Spleen (tissue), 11 donors: Measurements from ENCODE around the gene APOLD1. TPM values are rescaled to one million over a fixed set of nuclear protein-coding genes. Genes with fewer than 3 reads are reported as not detected.
A peak's percentile ranks its signal among the peaks of the same experiment; 100 is the strongest.
"Not testable (repeated sequence)": the region's sequence is repeated elsewhere in the genome, so short reads cannot be mapped to it uniquely, and the experiment has no call there.

Experiments used
- DNase-seq: peaks from one replicate; pipeline ENCODE4 v3.0.0-alpha.2; 2020
- H3K27ac ChIP-seq, 8 donors: fragments of 200-600 bp; sonication (generic) in 7 of 8; 1 replicate in 4 of 8; 2 replicates in 4 of 8; pipeline versions ENCODE4 v1.5.0 to v1.8.0; 2016 to 2021; ENCODE audit warnings: inconsistent platforms in 4 of 8, mild to moderate bottlenecking in 4 of 8, moderate library complexity in 1 of 8
- H3K27me3 ChIP-seq, 7 donors: fragments of 200-600 bp; sonication (generic) in 6 of 7; replicated peaks in 1 of 7; 1 replicate in 4 of 7; 2 replicates in 3 of 7; pipeline versions ENCODE4 v1.5.0 to v1.8.0; 2016 to 2021; ENCODE audit warnings: inconsistent platforms in 3 of 7, mild to moderate bottlenecking in 1 of 7
- H3K36me3 ChIP-seq, 6 donors: fragments of 200-600 bp; sonication (generic) in 5 of 6; 1 replicate in 4 of 6; 2 replicates in 2 of 6; pipeline versions ENCODE4 v1.5.0 to v1.8.0; 2016 to 2021; ENCODE audit warnings: inconsistent platforms in 2 of 6
- H3K4me1 ChIP-seq, 6 donors: fragments of 200-600 bp; sonication (generic) in 5 of 6; 1 replicate in 3 of 6; 2 replicates in 3 of 6; pipeline versions ENCODE4 v1.5.0 to v1.8.0; 2016 to 2021; ENCODE audit warnings: inconsistent platforms in 3 of 6
- H3K4me3 ChIP-seq, 8 donors: fragments of 200-600 bp; sonication (generic) in 7 of 8; 1 replicate in 4 of 8; 2 replicates in 4 of 8; pipeline versions ENCODE4 v1.5.0 to v1.8.0; 2016 to 2021; ENCODE audit warnings: inconsistent platforms in 4 of 8, mild to moderate bottlenecking in 4 of 8, moderate library complexity in 2 of 8
- H3K9me3 ChIP-seq, 8 donors: fragments of 200-600 bp; sonication (generic) in 7 of 8; 1 replicate in 4 of 8; 2 replicates in 4 of 8; pipeline versions ENCODE4 v1.5.0 to v1.8.0; 2016 to 2021; ENCODE audit warnings: inconsistent platforms in 4 of 8
- CTCF ChIP-seq, 11 experiments: fragments of 200-600 bp in 7 of 11; fragments of 450-650 bp in 4 of 11; sonication (generic) in 4 of 11; IDR thresholded peaks in 8 of 11; conservative IDR thresholded peaks in 3 of 11; 1 replicate in 7 of 11; 2 replicates in 4 of 11; pipeline versions ENCODE4 v1.4.0 to v1.8.0; 2016 to 2021; ENCODE audit warnings: antibody characterized with exemption in 11 of 11, inconsistent platforms in 4 of 11, mild to moderate bottlenecking in 1 of 11
- POLR2A ChIP-seq, 3 donors: fragments of 450-650 bp; IDR thresholded peaks; one replicate each; pipeline ENCODE4 v1.5.1; 2017; ENCODE audit warnings: antibody characterized with exemption in 3 of 3, mild to moderate bottlenecking in 1 of 3
- POLR2AphosphoS5 ChIP-seq, 3 donors: sonication (generic); formaldehyde crosslinking; IDR thresholded peaks; one replicate each; pipeline ENCODE4 v1.5.1; 2017; ENCODE audit warnings: antibody characterized with exemption in 3 of 3
- WGBS, 5 donors: extraction: QIAGEN DNeasy Blood & Tissue Kit in 3 of 5; methylation state at CpG; one replicate each; pipeline versions ENCODE4 v1.1.5 to v1.1.7; 2013 to 2018; 5-methylcytosine and 5-hydroxymethylcytosine counted together
- intact Hi-C: fragments of 100-400 bp; cut with DNase I; formaldehyde crosslinking; loops from one replicate; pipeline ENCODE4 v1.15.0; 2023; ENCODE audit warnings: low total_unique reads
- polyA plus RNA-seq, 3 donors: library from polyadenylated mRNA; stranded (reverse); fragments of 200-250 nt; gene quantifications; one replicate each; pipeline ENCODE4 v1.2.1, GENCODE V29; 2013
- total RNA-seq, 7 donors: library from RNA; depleted of rRNA in 3 of 7; stranded (reverse); fragments of >200 nt in 3 of 7; fragmentation: NEBNext Ultra II Directional in 4 of 7; extraction: Animal tissue kit (Norgen Biotek cat#: 25700) in 4 of 7; gene quantifications; one replicate each; pipeline versions ENCODE4 v1.1.0 to v1.2.1, GENCODE V29; 2016 to 2021
- donor health status: healthy with polysubstance abuse.
- donor health status: DM: no; HTN: no; CAD: no; lungs with moderate emphysema.
- donor health status: DM: no; HTN: no; CAD: no.
- donor health status: Bipolar disorder and iron deficiency.
- donor health status: healthy.
- donor health status: DM: no; HTN: no; CAD: no.
- donor health status: DM: yes; HTN: yes; CAD: no.

Gene APOLD1
- total and polyA plus RNA-seq, 10 donors, result 1.3 to 79.5 (median 12.3) TPM

DNA sequence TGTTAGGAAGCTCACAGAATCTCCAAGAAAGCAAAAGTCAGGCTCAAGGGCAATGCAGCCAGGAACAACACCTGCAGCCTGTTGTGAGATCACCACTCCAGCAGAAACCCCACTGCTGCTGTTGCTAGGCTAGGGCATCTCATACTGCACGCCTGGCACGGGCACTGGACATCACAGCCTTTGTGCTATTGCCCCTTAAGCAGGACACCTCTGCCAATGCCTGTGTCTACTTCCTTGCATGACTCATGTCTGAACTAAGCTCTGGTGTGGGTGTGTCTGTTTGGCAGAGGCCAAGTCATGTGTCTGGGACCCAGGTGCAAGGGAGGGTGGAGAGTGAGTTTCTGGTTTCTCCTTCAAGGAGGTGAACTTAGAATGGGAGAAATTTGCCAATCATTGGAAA is 17.7 kb downstream of the APOLD1 start:
- H3K27ac ChIP-seq, result peak overlapping the region in 3 of 8 donors; percentile 19 to 33 (median 25)
- no peak for TF ChIP-seq POLR2A (IDR thresholded peaks at IDR 0.05)
- TF ChIP-seq CTCF (IDR thresholded peaks at IDR 0.05 in 8 of 11, conservative IDR thresholded peaks at IDR 0.05 in 3 of 11), result no peak
- peak in 2 of 3 donors; percentile 20 to 35 for TF ChIP-seq POLR2AphosphoS5 (IDR thresholded peaks at IDR 0.05)
- WGBS, 5 donors, result 13 to 72% (median 61%) methylated on average over 2 of the region's 2 CpGs

GRCh38 chr12:12804011-12804410 is 18.6 kb downstream of the APOLD1 start:
- Histone ChIP-seq H3K4me1 (peaks cover 14 to 46% (median 39%) of the 10 kb centered on the region in 6 donors), H3K27me3 (no peaks in the 10 kb centered on the region), H3K36me3 (no peaks in the 10 kb centered on the region), H3K4me3 (no peak overlapping the region), H3K27ac (peak overlapping the region in 4 of 8 donors; percentile 9 to 97 (median 18)), H3K9me3 (no peaks in the 10 kb centered on the region)
- no peak for DNase-seq
- WGBS, 5 donors, result 58 to 76% (median 65%) methylated on average over 6 of the region's 6 CpGs
- intact Hi-C loops, result no loop called here
- TF ChIP-seq CTCF (IDR thresholded peaks at IDR 0.05 in 8 of 11, conservative IDR thresholded peaks at IDR 0.05 in 3 of 11) (no peak), POLR2A (IDR thresholded peaks at IDR 0.05) (no peak), POLR2AphosphoS5 (IDR thresholded peaks at IDR 0.05) (no peak)

More for the DNA sequence above, 17.7 kb downstream of the APOLD1 start:
- intact Hi-C loops, result no loop called here
- H3K9me3 ChIP-seq, result no peaks in the 10 kb centered on the region
- no peaks in the 10 kb centered on the region for H3K27me3 ChIP-seq
- DNase-seq, result no peak
- no peaks in the 10 kb centered on the region for H3K36me3 ChIP-seq
- H3K4me1 ChIP-seq, result peaks cover 14 to 38% (median 31%) of the 10 kb centered on the region in 6 donors
- no peak overlapping the region for H3K4me3 ChIP-seq

DNA sequence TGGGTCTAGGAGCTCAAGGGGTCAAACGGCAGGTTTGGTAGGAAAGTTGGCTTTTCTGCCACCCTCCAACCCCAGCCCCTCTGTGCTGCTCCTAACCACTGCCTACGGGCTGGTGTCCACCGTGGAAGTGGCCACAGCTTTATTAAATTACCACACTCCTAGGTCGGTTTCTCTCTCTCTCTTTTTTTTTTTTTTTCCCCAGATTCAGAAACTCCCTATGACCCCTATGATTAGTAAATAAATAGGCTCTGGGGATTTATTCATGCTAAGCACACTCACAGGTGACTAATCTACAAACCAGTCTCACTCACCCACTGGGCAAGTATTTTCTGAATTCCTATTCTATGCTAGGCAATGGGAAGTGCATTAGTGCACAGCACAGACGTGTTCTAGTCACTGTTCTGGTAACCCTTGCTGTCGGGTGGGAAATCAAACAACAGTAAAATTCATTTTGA is 19.0 kb downstream of the APOLD1 start:
- H3K36me3 ChIP-seq, result no peaks in the 10 kb centered on the region
- peaks cover 14 to 51% (median 43%) of the 10 kb centered on the region in 6 donors for H3K4me1 ChIP-seq
- H3K4me3 ChIP-seq, result no peak overlapping the region
- H3K27me3 ChIP-seq, result no peaks in the 10 kb centered on the region
- no peaks in the 10 kb centered on the region for H3K9me3 ChIP-seq
- H3K27ac ChIP-seq, result peak overlapping the region in 4 of 8 donors; percentile 9 to 97 (median 18)
- intact Hi-C loops, result no loop called here
- no peak for DNase-seq
- WGBS, 5 donors, result 76 to 82% (median 79%) methylated on average over 6 of the region's 6 CpGs
- no peak for TF ChIP-seq CTCF (IDR thresholded peaks at IDR 0.05 in 8 of 11, conservative IDR thresholded peaks at IDR 0.05 in 3 of 11)
- no peak for TF ChIP-seq POLR2A (IDR thresholded peaks at IDR 0.05)
- no peak for TF ChIP-seq POLR2AphosphoS5 (IDR thresholded peaks at IDR 0.05)

GRCh38 chr12:12806784-12807516 is 21.5 kb downstream of the APOLD1 start:
- Histone ChIP-seq H3K4me1 (peaks cover 14 to 58% (median 44%) of the 10 kb centered on the region in 6 donors), H3K4me3 (no peak overlapping the region), H3K27ac (peak overlapping the region; percentile 82 to 97 (median 90)), H3K36me3 (no peaks in the 10 kb centered on the region), H3K27me3 (no peaks in the 10 kb centered on the region), H3K9me3 (no peaks in the 10 kb centered on the region)
- DNase-seq, result no peak
- 77 to 90% (median 78%) methylated on average over 8 of the region's 8 CpGs for WGBS, 5 donors
- TF ChIP-seq POLR2AphosphoS5 (IDR thresholded peaks at IDR 0.05) (no peak), CTCF (IDR thresholded peaks at IDR 0.05 in 8 of 11, conservative IDR thresholded peaks at IDR 0.05 in 3 of 11) (no peak), POLR2A (IDR thresholded peaks at IDR 0.05) (no peak)
- intact Hi-C loops, result no loop called here

DNA sequence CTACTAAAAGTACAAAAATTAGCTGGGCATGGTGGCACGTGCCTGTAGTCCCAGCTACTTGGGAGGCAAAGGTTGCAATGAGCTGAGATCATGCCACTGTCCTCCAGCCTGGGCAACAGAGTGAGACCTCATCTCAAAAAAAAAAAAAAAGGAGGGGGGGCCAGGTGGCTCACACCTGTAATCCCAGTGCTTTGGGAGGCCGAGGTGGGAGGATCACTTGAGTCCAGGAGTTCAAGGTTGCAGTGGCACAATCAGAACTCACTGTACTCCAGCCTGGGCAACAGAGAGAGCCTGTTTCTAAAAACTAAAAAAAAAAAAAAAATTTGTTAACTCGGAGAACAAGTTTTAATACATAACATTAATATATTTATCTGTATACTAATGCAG is 22.1 kb downstream of the APOLD1 start:
- 69 to 85% (median 75%) methylated on average over 3 of the region's 3 CpGs for WGBS, 5 donors
- intact Hi-C loops, H3K36me3 ChIP-seq, H3K27me3 ChIP-seq, H3K4me3 ChIP-seq, DNase-seq, H3K9me3 ChIP-seq: not testable (repeated sequence)
- Histone ChIP-seq H3K4me1 (peaks cover 14 to 59% (median 44%) of the 10 kb centered on the region in 6 donors), H3K27ac (peak overlapping the region; percentile 82 to 97 (median 90))
